Activated naive CD8-positive, alpha-beta T cell (primary cell): ENCODE measurements around the gene OSTN.

ENCODE experiments used
- H3K27ac Mint-ChIP-seq: one replicate; pipeline ENCODE4 v1.8.0; 2021; ENCODE audit warnings: mixed read lengths
- H3K27me3 Mint-ChIP-seq: one replicate; pipeline ENCODE4 v1.8.0; 2021; ENCODE audit warnings: mixed read lengths
- H3K36me3 Mint-ChIP-seq: one replicate; pipeline ENCODE4 v1.8.0; 2021; ENCODE audit warnings: mixed read lengths
- H3K4me1 Mint-ChIP-seq: one replicate; pipeline ENCODE4 v1.8.0; 2021; ENCODE audit warnings: low read depth, mixed read lengths
- H3K4me3 Mint-ChIP-seq: one replicate; pipeline ENCODE4 v1.8.0; 2021; ENCODE audit warnings: mild to moderate bottlenecking, mixed read lengths
- H3K9me3 Mint-ChIP-seq: one replicate; pipeline ENCODE4 v1.8.0; 2021; ENCODE audit warnings: low read depth, mixed read lengths

OSTN gene

GRCh38 chr3:191301782-191302411 lies 102.9 kb downstream of the OSTN start:
- no peaks in the 10 kb centered on the region for H3K4me1 Mint-ChIP-seq
- H3K27me3 Mint-ChIP-seq = no peaks in the 10 kb centered on the region
- no peaks in the 10 kb centered on the region for H3K9me3 Mint-ChIP-seq
- H3K36me3 Mint-ChIP-seq = no peaks in the 10 kb centered on the region
- no peak overlapping the region for H3K4me3 Mint-ChIP-seq
- no peak overlapping the region for H3K27ac Mint-ChIP-seq

GRCh38 chr3:191302451-191302850 lies 103.4 kb downstream of the OSTN start:
- no peaks in the 10 kb centered on the region for H3K4me1 Mint-ChIP-seq
- no peak overlapping the region for H3K27ac Mint-ChIP-seq

DNA sequence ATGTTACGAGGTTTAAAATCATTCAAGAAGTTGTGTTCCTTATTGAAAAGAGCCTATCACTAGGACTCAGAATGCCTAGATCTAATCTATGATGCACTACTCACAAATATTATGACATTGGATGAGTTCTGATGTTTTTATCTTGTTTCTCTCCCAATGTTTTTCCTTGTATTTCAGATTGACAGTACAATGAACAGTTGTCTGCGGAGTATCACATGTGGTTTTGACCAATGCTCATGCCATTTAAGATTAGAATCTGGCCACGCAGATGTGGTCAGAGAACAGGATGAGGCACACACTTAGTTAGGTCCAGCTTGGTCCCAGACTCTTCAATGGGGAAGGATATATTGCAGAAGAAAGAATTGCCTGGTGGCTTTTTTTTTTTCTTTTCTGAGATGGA lies 104.6 kb downstream of the OSTN start:
- no peaks in the 10 kb centered on the region for H3K4me1 Mint-ChIP-seq
- no peak overlapping the region for H3K4me3 Mint-ChIP-seq
- H3K9me3 Mint-ChIP-seq = no peaks in the 10 kb centered on the region
- no peaks in the 10 kb centered on the region for H3K27me3 Mint-ChIP-seq
- no peak overlapping the region for H3K27ac Mint-ChIP-seq
- no peaks in the 10 kb centered on the region for H3K36me3 Mint-ChIP-seq

More at GRCh38 chr3:191302451-191302850, 103.4 kb downstream of the OSTN start:
- no peaks in the 10 kb centered on the region for H3K36me3 Mint-ChIP-seq
- H3K9me3 Mint-ChIP-seq = no peaks in the 10 kb centered on the region
- no peaks in the 10 kb centered on the region for H3K27me3 Mint-ChIP-seq
- no peak overlapping the region for H3K4me3 Mint-ChIP-seq

DNA sequence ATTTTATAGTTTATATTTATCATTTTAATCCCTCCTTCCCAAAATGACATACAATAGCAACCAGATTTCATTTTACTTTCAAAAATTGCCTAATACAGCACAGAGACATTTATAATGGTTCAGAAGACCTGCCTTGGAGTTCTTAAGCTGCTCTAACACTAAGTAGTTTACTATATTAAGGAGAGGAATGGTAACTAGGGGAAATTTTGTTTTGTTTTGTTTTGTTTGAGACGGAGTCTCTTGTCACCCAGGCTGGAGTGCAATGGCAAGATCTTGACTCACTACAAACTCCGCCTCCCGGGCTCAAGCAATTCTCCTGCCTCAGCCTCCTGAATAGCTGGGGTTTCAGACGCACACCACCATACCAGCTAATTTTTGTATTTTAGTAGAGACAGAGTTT lies 107.4 kb downstream of the OSTN start:
- H3K27ac Mint-ChIP-seq = no peak overlapping the region
- no peaks in the 10 kb centered on the region for H3K4me1 Mint-ChIP-seq
- H3K36me3 Mint-ChIP-seq = no peaks in the 10 kb centered on the region
- H3K4me3 Mint-ChIP-seq = no peak overlapping the region
- no peaks in the 10 kb centered on the region for H3K27me3 Mint-ChIP-seq
- H3K9me3 Mint-ChIP-seq = no peaks in the 10 kb centered on the region

GRCh38 chr3:191307341-191307740 lies 108.3 kb downstream of the OSTN start:
- Mint-ChIP-seq H3K9me3 (no peaks in the 10 kb centered on the region), H3K4me3 (no peak overlapping the region), H3K27ac (no peak overlapping the region), H3K27me3 (no peaks in the 10 kb centered on the region), H3K4me1 (no peaks in the 10 kb centered on the region), H3K36me3 (no peaks in the 10 kb centered on the region)

DNA sequence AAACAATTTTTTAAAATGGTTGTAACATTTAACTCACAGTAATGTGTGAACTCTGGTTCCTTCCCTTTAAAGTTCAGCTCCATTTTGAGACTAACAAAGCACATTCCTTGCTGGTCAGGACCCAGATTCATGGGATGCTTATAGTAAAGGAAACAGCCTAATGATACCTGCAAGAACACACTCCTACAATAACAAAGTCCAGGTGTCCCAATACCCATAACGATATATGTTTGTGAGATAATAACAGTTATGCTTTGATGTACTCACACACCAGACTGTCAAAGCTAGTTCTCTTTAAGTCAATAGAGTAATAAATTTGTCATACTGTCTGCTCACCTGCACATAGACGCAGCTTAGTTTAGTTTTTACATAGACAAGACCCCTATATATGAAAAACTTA lies 114.3 kb downstream of the OSTN start:
- Mint-ChIP-seq H3K36me3 (no peaks in the 10 kb centered on the region), H3K4me3 (no peak overlapping the region), H3K9me3 (peaks cover 3% of the 10 kb centered on the region), H3K27ac (no peak overlapping the region), H3K4me1 (no peaks in the 10 kb centered on the region), H3K27me3 (no peaks in the 10 kb centered on the region)

DNA sequence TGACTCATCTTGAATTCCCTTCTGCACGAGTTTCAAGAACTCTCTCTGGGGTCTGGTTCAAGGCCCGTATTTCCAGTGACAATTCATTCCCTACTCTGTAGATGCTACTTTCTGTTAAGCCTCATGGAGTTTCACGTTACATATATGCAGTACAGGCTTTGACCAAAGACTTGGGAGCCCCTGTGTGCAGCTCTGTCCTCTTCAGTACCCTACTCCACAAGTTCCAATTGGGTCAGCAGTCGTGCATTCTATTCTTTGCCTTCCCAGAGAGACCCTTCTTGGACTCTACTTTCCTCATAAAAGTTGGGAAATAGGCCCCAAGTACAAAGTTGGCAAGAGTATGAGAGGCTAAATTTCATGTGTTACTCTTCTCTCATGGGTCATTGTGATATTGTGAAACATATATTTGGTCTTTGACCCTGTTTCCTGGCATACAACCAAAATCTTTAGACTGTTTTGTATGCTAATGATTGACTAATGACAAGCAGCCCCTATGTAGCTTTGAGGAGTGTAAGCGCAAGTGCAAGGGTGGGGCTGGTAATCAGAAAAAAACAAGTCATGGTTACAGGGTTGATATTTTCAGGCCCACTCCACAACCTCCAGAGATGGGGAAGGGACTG lies 115.2 kb downstream of the OSTN start:
- Mint-ChIP-seq H3K4me3 (no peak overlapping the region), H3K9me3 (peaks cover 3% of the 10 kb centered on the region), H3K27me3 (no peaks in the 10 kb centered on the region)

More for the DNA sequence above, 115.2 kb downstream of the OSTN start:
- H3K36me3 Mint-ChIP-seq = no peaks in the 10 kb centered on the region
- H3K27ac Mint-ChIP-seq = no peak overlapping the region
- no peaks in the 10 kb centered on the region for H3K4me1 Mint-ChIP-seq
